GM10266 (cell line): ENCODE results near the gene PPARA.

Experiments
- DNase-seq: peaks from one replicate; pipeline ENCODE4 v3.0.0; 2012; ENCODE audit errors: extremely low spot score
- TF ChIP-seq, protein P1 (sequence below): IDR thresholded peaks from 2 replicates; pipeline ENCODE4 v1.5.1; 2012; ENCODE audit warnings: mild to moderate bottlenecking, low read depth; ENCODE audit not compliant: control insufficient read depth, insufficient read depth; ENCODE audit errors: missing control alignments

The PPARA gene

GRCh38 chr22:46269564-46269963 is 119.2 kb downstream of the PPARA start:
- no peak for DNase-seq
- TF ChIP-seq, protein P1, sequence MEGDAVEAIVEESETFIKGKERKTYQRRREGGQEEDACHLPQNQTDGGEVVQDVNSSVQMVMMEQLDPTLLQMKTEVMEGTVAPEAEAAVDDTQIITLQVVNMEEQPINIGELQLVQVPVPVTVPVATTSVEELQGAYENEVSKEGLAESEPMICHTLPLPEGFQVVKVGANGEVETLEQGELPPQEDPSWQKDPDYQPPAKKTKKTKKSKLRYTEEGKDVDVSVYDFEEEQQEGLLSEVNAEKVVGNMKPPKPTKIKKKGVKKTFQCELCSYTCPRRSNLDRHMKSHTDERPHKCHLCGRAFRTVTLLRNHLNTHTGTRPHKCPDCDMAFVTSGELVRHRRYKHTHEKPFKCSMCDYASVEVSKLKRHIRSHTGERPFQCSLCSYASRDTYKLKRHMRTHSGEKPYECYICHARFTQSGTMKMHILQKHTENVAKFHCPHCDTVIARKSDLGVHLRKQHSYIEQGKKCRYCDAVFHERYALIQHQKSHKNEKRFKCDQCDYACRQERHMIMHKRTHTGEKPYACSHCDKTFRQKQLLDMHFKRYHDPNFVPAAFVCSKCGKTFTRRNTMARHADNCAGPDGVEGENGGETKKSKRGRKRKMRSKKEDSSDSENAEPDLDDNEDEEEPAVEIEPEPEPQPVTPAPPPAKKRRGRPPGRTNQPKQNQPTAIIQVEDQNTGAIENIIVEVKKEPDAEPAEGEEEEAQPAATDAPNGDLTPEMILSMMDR: no peak

DNA sequence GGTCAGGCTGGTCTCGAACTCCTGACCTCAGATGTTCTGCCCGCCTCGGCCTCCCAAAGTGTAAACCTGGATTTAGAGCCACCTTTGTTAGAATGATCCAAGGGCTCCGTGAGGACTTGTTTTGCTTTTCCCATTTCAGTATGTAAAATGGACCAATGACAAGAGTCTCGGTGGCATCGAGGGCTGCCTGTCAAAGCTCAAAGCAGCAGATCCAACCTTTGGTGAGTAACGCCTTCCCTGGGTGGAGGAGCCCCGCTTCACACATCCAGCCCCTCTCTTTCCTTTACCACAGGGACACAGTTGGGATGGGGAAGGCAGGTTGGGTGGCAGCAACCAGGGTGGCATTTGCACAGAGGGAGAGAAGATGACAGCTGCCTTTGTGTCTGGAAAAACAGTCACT is 121.9 kb downstream of the PPARA start:
- TF ChIP-seq, protein P1: no peak
- no peak for DNase-seq

DNA sequence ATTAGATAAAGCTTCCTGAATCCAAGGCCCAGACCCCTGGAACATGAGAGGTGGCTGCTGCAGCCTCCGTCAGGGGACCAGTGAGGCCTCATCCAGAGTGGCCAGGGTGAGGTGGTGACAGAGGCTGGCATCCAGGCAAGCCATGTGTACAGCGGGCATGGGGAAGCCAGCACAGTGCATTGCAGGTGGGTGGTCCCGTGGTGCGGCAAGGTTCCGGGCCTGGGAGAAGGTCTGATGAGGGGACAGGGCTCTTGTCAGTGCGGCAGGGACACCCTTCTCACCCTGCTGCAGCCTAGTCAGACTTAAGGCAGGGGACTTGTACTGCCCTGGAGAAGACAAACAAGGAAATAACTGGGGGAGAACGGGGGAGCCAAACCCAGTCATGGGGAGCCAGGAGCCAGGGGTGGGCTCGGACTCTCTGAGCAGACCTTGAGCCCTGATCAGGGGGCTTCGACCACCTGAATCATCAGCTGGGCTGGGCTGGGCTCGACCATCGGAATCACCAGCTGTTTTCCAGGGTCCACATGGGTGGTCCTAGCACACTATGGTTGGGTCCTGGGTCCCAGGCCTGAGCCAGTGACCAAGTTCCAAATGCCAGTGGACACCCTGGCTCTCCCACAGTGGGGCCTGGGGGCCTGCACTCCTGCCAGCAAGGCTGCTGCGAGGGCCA is 122.6 kb downstream of the PPARA start:
- TF ChIP-seq, protein P1: no peak
- DNase-seq: no peak

- TF ChIP-seq, protein P1: no peak
- no peak for DNase-seq
These were observed 123.3 kb downstream of the PPARA start for GRCh38 chr22:46273432-46274148.

- no peak for DNase-seq
- TF ChIP-seq, protein P1: no peak
These were observed 124.1 kb downstream of the PPARA start for GRCh38 chr22:46274381-46274780.

DNA sequence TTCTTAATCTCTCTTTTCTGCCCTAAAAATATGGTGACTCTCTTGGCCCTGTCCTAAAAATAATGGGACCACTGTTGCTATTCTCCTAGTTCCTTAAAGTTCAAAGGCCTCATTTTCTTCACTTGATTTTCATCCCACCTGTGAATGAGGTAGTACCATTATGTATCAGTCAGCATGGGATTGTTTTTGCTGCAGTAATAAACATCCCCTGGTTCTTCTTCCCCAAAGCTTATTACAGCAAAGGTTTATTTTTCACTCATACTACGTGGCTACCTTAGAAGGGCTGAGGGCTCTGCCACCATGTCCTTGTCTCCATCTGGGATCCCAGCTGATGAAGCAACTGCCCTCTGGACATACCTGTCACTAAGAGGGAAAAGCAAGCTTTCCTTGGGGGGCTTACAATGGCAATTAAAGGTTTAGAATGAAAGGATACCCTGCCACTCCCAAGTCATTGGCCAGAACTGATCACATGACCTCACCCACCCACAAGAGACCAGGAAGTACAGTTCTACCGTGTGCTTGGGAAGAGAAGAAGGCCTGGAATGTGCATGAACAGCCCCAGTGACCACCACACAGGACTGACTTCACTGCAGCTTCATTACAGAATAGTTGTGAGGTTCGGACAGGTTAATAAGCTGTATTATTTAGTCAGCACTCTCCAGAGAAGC is 125.3 kb downstream of the PPARA start:
- TF ChIP-seq, protein P1: no peak
- DNase-seq: no peak

GRCh38 chr22:46276563-46276962 is 126.2 kb downstream of the PPARA start:
- no peak for DNase-seq
- TF ChIP-seq, protein P1: no peak
